ENCODE results near the gene UCK2. TPM values are rescaled to one million over a fixed set of nuclear protein-coding genes. Genes with fewer than 3 reads are reported as not detected.

Gene UCK2
- total RNA-seq, 1 donor from 2014 or later: 14.7 TPM

DNA sequence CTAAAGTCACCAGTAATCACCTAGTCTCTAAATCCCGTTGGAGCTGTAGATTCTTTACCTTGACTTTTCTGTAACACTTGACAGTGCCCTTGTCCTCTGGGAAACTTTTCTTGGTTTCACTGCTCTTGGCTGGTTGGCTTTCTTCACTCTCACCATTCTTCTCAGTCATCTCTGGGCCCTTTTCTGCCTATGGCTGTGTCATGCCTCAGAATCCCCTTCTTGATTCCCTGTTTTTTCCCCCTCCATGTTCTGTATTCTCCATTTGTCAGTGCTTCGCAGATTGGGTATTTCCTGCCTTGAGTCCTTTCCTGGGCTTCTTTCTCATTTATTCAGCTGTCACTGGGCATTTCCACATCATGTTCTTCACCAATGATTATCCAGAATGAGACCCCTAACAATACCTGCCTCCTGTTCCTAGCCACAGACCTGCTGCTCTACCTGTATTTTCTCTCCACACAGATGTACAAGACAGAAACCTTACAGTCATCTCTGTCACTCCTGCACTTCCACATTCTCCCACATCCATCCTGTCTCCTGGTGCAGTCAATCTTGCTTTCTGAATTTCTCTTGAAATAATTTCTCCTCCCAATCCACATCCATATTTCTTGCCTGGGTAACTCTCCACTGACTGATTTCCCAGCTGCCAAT is 14.7 kb downstream of the UCK2 start:
- Histone ChIP-seq H3K4me1 (peaks cover 18% of the 10 kb centered on the region), H3K36me3 (no peaks in the 10 kb centered on the region), H3K9me3 (no peaks in the 10 kb centered on the region), H3K27me3 (no peaks in the 10 kb centered on the region), H3K27ac (no peak overlapping the region), H3K4me3 (no peak overlapping the region)
- TF ChIP-seq, protein P1, sequence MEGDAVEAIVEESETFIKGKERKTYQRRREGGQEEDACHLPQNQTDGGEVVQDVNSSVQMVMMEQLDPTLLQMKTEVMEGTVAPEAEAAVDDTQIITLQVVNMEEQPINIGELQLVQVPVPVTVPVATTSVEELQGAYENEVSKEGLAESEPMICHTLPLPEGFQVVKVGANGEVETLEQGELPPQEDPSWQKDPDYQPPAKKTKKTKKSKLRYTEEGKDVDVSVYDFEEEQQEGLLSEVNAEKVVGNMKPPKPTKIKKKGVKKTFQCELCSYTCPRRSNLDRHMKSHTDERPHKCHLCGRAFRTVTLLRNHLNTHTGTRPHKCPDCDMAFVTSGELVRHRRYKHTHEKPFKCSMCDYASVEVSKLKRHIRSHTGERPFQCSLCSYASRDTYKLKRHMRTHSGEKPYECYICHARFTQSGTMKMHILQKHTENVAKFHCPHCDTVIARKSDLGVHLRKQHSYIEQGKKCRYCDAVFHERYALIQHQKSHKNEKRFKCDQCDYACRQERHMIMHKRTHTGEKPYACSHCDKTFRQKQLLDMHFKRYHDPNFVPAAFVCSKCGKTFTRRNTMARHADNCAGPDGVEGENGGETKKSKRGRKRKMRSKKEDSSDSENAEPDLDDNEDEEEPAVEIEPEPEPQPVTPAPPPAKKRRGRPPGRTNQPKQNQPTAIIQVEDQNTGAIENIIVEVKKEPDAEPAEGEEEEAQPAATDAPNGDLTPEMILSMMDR (IDR thresholded peaks at IDR 0.05): no peak
- ATAC-seq: no peak
- intact Hi-C loops (cut with DNase I): no loop called here
- DNase-seq: no peak

DNA sequence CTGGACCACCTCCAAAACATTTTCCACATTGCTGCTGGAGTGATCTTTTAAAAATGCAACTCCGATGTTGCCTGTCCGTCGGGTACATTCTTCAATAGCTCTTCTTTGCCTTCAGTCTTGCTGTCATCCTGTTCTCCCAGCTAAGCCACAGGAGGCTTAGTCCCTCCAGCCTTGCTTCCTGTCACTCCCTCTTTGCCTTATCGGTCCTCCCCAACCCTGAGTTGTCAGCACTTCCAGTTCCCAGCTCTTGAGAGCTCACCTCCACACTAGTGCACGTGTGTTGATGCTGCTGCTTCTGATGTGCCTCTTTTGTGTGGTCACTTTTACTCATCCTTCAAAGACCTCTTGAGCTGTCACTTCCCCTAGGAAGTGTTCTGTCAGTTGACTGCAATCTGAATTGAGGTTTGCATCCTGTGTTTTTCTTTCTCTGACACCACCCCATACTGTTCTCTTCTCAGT is 15.3 kb downstream of the UCK2 start:
- no peaks in the 10 kb centered on the region for H3K9me3 ChIP-seq
- H3K27ac ChIP-seq: no peak overlapping the region
- no peak for ATAC-seq
- H3K4me1 ChIP-seq: peaks cover 12% of the 10 kb centered on the region
- H3K4me3 ChIP-seq: no peak overlapping the region
- intact Hi-C loops (cut with DNase I): no loop called here
- H3K36me3 ChIP-seq: no peaks in the 10 kb centered on the region
- H3K27me3 ChIP-seq: no peaks in the 10 kb centered on the region
- no peak for DNase-seq
- TF ChIP-seq, protein P1 (IDR thresholded peaks at IDR 0.05): no peak

DNA sequence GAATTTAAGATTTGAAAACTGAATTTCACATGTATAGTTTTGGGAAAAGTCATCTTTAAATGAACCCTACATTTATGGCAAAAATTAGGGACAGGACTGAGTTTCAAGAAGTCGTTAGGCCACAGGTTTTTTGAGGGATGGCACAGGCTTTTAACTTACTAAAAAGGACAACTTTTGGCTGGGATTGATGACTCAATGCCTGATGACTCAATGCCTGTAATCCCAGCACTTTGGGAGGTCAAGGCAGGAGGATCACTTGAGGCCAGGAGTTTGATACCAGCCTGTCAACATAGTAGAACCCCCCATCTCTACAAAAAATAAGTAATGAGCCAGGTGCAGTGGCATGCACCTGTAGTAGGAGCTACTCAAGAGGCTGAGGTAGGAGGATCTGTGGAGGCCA is 15.9 kb downstream of the UCK2 start:
- H3K36me3 ChIP-seq: no peaks in the 10 kb centered on the region

DNA sequence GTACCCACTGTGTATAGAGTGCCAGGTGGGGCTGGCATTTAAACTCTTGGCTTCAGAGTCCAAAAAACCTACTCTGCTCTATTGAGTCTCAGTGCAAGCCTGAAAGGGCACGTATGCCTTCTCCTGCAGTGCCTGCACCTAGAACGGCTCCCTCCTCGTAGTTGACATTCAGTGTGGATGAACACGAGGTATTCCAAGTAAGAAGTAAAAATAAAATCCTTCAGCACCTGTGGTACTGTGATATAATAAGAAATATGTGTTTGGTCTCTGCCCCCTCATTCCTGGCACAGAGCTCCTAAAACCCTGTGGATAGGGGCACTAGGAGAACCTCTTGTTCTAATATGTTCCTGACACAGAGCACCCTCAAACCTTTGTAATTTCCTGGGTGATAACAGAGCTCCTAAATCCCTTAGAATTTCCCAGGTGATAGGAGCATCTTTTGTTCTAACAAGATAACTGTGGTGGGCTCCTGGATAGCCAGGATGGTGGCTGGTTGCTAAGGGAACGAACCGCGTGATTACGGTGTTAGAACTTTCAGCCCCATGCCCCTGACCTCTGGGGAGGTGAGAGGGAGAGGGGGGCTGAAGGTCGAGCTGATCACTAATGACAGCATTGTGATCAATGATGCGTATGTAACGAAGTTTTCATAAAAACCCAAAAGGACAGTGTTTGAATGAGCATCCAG is 16.8 kb downstream of the UCK2 start:
- ATAC-seq (no peak), DNase-seq (no peak)
- H3K36me3 ChIP-seq: no peaks in the 10 kb centered on the region
- H3K9me3 ChIP-seq: no peaks in the 10 kb centered on the region
- intact Hi-C loops (cut with DNase I): no loop called here
- TF ChIP-seq, protein P1 (IDR thresholded peaks at IDR 0.05): no peak
- peaks cover 10% of the 10 kb centered on the region for H3K4me1 ChIP-seq
- no peak overlapping the region for H3K4me3 ChIP-seq
- no peak overlapping the region for H3K27ac ChIP-seq
- no peaks in the 10 kb centered on the region for H3K27me3 ChIP-seq

More for the DNA sequence above, 15.9 kb downstream of the UCK2 start:
- Histone ChIP-seq H3K27me3 (no peaks in the 10 kb centered on the region), H3K4me1 (peaks cover 10% of the 10 kb centered on the region), H3K9me3 (no peaks in the 10 kb centered on the region), H3K4me3 (no peak overlapping the region), H3K27ac (no peak overlapping the region)
- no peak for ATAC-seq
- TF ChIP-seq, protein P1 (IDR thresholded peaks at IDR 0.05): no peak
- no peak for DNase-seq
- intact Hi-C loops (cut with DNase I): no loop called here

DNA sequence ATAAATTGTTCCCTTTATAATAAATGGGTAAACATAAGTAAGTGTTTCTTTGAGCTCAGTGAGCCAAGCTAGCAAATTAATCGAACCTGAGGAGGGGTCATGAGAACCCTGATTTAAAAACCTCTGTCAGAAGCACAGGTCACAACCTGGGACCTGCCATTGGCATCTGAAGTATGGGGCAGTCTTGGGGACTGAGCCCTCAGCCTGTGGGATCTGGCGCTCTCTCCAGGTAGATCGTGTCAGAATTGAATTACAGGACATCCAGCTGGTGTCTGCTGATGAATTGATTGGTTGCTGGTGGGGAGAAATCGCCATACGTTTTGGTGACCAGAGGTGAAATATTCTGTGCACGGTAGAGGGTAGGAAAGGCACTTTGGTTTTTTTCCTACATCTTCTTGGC is 17.5 kb downstream of the UCK2 start:
- TF ChIP-seq, protein P1 (IDR thresholded peaks at IDR 0.05): no peak
- Histone ChIP-seq H3K4me1 (peaks cover 10% of the 10 kb centered on the region), H3K4me3 (no peak overlapping the region), H3K27me3 (no peaks in the 10 kb centered on the region), H3K27ac (no peak overlapping the region), H3K9me3 (no peaks in the 10 kb centered on the region), H3K36me3 (no peaks in the 10 kb centered on the region)
- no peak for DNase-seq
- no peak for ATAC-seq
- intact Hi-C loops (cut with DNase I): no loop called here

Data from upper lobe of right lung (tissue), 1 donor.